ENCODE measurements around the gene CFAP65. TPM values are rescaled to one million over a fixed set of nuclear protein-coding genes. Genes with fewer than 3 reads are reported as not detected.

Gene CFAP65
- total and polyA plus RNA-seq, 2 of the 4 experiments (the other 2 are of a cell fraction), result not detected

DNA sequence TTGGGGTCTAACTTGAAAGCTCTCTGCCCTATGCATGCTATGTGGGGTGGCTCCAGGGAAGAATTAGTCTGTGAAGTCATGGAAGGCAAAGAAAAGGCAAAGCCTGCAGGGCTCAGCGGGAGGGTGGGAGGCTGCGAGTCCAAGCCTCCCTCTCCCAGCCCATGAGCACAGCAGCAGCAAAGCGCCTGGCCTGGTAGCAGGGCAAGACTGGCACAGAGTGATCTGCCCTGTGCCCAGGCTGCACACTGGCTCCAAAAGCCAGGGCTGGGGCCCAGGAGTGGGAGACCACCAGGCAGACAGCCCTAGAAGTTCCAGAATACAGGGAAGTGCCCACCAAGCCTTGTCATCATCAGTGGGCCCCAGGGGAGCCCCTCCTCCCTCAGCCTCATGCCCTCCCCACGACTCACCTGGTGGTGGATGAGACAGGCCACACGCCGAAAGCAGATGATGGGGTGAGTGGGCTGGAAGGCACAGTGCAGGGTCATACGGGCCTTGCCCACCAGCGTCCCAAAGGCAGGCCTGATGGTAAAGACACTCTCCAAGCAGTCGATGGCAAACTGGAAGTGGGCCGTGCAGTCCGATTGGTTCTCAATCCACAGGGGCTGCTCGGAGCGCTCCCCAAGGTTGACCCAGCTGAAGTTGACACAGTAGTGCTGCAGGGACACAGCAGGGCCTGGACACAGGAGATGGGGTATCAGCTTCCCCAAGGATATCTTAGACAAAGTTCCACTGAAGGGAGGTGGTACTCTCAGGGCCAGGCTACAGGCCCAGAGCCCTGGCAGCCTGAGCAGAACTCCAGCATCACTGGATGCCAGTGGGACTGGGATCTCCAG, 12.1 kb downstream of the CFAP65 start:
- ATAC-seq (ENCODE audit: low read depth) (no peak; the same call in 1 of the 2 replicates), DNase-seq (no peak)
- H3K4ac ChIP-seq (ENCODE audit: low read depth, low read length), result no peak overlapping the region
- 66% methylated on average over 8 of the region's 13 CpGs; no CpG with 5 or more reads in 1 of the 2 experiments for WGBS, 2 experiments (ENCODE audit: extremely low coverage in 2 of 2, insufficient read length in 1 of 2)
- no peak overlapping the region for H3K27ac ChIP-seq (ENCODE audit: insufficient read depth, low read length)
- no peak overlapping the region for H3K4me2 ChIP-seq (ENCODE audit: low read depth, low read length)
- no peak overlapping the region for H2BK120ac ChIP-seq (ENCODE audit: low read depth, low read length)
- dilution Hi-C loops (cut with HindIII; ENCODE audit: low sequenced_read_pairs, unreplicated experiment) (no loop called here), intact Hi-C loops (cut with micrococcal nuclease) (loop anchor here (1.0 kb wide), 3 partner anchors 33 to 126 kb away; no protein-coding TSS in a partner anchor), in situ Hi-C loops (cut with MboI; ENCODE audit: low sequenced_read_pairs) (loop anchor here (5.0 kb wide), 1 partner anchor 123 kb away; no protein-coding TSS in a partner anchor)
- H3K18ac ChIP-seq (ENCODE audit: low read depth, low read length), result no peak overlapping the region
- H4K20me1 ChIP-seq (ENCODE audit: insufficient read depth, low read length), result 0 out of 2 replicates have a peak, but pooled peaks cover 8% of the 10 kb centered on the region
- POLR2A ChIA-PET (ENCODE audit: unreplicated experiment), result no interaction called here
- H3K27me3 ChIP-seq (ENCODE audit: control insufficient read depth, insufficient read depth, low read length), result peaks cover 51% of the 10 kb centered on the region
- H3K36me3 ChIP-seq (ENCODE audit: control insufficient read depth, insufficient read depth, low read length), result no peaks in the 10 kb centered on the region
- peak overlapping the region; percentile 84 for H2AK9ac ChIP-seq (replicated peaks; ENCODE audit: low read depth, low read length, poor library complexity)
- H4K8ac ChIP-seq (ENCODE audit: low read depth in 2 of 2, low read length in 2 of 2), result no peak overlapping the region
- no peaks in the 10 kb centered on the region for H3K9me3 ChIP-seq (ENCODE audit: control insufficient read depth, insufficient read depth, low read length)
- H3K4me1 ChIP-seq (ENCODE audit: control insufficient read depth, insufficient read depth, low read length), result no peaks in the 10 kb centered on the region
- no TSS peak for BruUV-seq (replicated peaks)
- no peak overlapping the region for H3K56ac ChIP-seq (ENCODE audit: extremely low read depth, insufficient read depth, low read length)
- no peak overlapping the region for H2BK15ac ChIP-seq (ENCODE audit: low read depth, low read length)
- H2BK5ac ChIP-seq (ENCODE audit: low read depth, low read length, poor library complexity, severe bottlenecking), result no peak overlapping the region
- H2BK20ac ChIP-seq (ENCODE audit: low read depth, low read length), result no peak overlapping the region
- H4K5ac ChIP-seq (ENCODE audit: low read depth, low read length), result no peak overlapping the region
- H2AK5ac ChIP-seq (ENCODE audit: low read depth, low read length), result no peak overlapping the region
- H3K79me1 ChIP-seq (ENCODE audit: low read depth in 1 of 2, low read length in 2 of 2), result no peaks in the 10 kb centered on the region
- no peak for TF ChIP-seq POLR2A (IDR thresholded peaks at IDR 0.05; ENCODE audit: low read depth, low read length)
- TF ChIP-seq RAD21 (IDR thresholded peaks at IDR 0.05; ENCODE audit: low read length), result no peak
- no peak for TF ChIP-seq FOS (IDR thresholded peaks at IDR 0.05; ENCODE audit: low read depth, low read length)
- no peak for TF ChIP-seq NFE2L2 (IDR thresholded peaks at IDR 0.05; ENCODE audit: low read depth, low read length)
- TF ChIP-seq RCOR1 (IDR thresholded peaks at IDR 0.05; ENCODE audit: insufficient replicate concordance, low read length), result no peak
- TF ChIP-seq MAZ (IDR thresholded peaks at IDR 0.05; ENCODE audit: borderline replicate concordance, low read depth, low read length), result no peak
- no peak for TF ChIP-seq MXI1 (IDR thresholded peaks at IDR 0.05; ENCODE audit: borderline replicate concordance, low read depth, low read length)
- TF ChIP-seq, protein P1, sequence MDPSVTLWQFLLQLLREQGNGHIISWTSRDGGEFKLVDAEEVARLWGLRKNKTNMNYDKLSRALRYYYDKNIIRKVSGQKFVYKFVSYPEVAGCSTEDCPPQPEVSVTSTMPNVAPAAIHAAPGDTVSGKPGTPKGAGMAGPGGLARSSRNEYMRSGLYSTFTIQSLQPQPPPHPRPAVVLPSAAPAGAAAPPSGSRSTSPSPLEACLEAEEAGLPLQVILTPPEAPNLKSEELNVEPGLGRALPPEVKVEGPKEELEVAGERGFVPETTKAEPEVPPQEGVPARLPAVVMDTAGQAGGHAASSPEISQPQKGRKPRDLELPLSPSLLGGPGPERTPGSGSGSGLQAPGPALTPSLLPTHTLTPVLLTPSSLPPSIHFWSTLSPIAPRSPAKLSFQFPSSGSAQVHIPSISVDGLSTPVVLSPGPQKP (IDR thresholded peaks at IDR 0.05; ENCODE audit: borderline replicate concordance, low read depth, low read length), result no peak
- TF ChIP-seq, protein P2, sequence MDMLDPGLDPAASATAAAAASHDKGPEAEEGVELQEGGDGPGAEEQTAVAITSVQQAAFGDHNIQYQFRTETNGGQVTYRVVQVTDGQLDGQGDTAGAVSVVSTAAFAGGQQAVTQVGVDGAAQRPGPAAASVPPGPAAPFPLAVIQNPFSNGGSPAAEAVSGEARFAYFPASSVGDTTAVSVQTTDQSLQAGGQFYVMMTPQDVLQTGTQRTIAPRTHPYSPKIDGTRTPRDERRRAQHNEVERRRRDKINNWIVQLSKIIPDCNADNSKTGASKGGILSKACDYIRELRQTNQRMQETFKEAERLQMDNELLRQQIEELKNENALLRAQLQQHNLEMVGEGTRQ (IDR thresholded peaks at IDR 0.05; ENCODE audit: low read depth, low read length), result no peak
- no peak for TF ChIP-seq CHD1 (IDR thresholded peaks at IDR 0.05; ENCODE audit: low read depth, low read length)
- TF ChIP-seq, protein P3, sequence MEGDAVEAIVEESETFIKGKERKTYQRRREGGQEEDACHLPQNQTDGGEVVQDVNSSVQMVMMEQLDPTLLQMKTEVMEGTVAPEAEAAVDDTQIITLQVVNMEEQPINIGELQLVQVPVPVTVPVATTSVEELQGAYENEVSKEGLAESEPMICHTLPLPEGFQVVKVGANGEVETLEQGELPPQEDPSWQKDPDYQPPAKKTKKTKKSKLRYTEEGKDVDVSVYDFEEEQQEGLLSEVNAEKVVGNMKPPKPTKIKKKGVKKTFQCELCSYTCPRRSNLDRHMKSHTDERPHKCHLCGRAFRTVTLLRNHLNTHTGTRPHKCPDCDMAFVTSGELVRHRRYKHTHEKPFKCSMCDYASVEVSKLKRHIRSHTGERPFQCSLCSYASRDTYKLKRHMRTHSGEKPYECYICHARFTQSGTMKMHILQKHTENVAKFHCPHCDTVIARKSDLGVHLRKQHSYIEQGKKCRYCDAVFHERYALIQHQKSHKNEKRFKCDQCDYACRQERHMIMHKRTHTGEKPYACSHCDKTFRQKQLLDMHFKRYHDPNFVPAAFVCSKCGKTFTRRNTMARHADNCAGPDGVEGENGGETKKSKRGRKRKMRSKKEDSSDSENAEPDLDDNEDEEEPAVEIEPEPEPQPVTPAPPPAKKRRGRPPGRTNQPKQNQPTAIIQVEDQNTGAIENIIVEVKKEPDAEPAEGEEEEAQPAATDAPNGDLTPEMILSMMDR (conservative IDR thresholded peaks at IDR 0.05; ENCODE audit: low read depth, low read length), result no peak
- no peak for TF ChIP-seq MAFK (IDR thresholded peaks at IDR 0.05; ENCODE audit: low read depth, low read length)
- H3K4me3 ChIP-seq (ENCODE audit: insufficient read depth, low read depth, low read length), result no peak overlapping the region
- no peaks in the 10 kb centered on the region for H3K9me1 ChIP-seq (ENCODE audit: insufficient read depth, low read length)
- H3K9ac ChIP-seq (ENCODE audit: low read depth, low read length), result no peak overlapping the region
- CTCF ChIA-PET, result interaction anchor here (0.6 to 1.7 kb wide), 17 partner anchors 9 to 348 kb away, joined by 3 to 17 read pairs (median 4); partner anchors contain the start of gene CFAP65
- no peak overlapping the region for H4K91ac ChIP-seq (ENCODE audit: insufficient read depth, low read depth, low read length)
- H2AFZ ChIP-seq (replicated peaks; ENCODE audit: low read length, poor library complexity), result peak overlapping the region; percentile 69
- no peak overlapping the region for H3K14ac ChIP-seq (replicated peaks; ENCODE audit: low read depth, low read length)
- H3K23ac ChIP-seq (ENCODE audit: low read depth, low read length), result no peak overlapping the region

All from IMR-90 (cell line).